Neural crest cell (in vitro differentiated cells): ENCODE measurements around the gene SLIT3. TPM values are rescaled to one million over a fixed set of nuclear protein-coding genes. Genes with fewer than 3 reads are reported as not detected.
A peak's percentile ranks its signal among the peaks of the same experiment; 100 is the strongest.

ENCODE experiments used
- DNase-seq: peaks from one replicate; pipeline ENCODE4 v3.0.0; 2021; ENCODE audit warnings: low read depth, mixed read lengths, low spot score
- H3K27ac Mint-ChIP-seq: one replicate; pipeline ENCODE4 v1.8.0; 2021; ENCODE audit warnings: mild to moderate bottlenecking, mixed read lengths; ENCODE audit not compliant: unreplicated experiment
- H3K27me3 Mint-ChIP-seq: 2 replicates; pipeline ENCODE4 v1.8.0; 2021; ENCODE audit warnings: low read depth, mild to moderate bottlenecking, mixed read lengths
- H3K36me3 Mint-ChIP-seq: 2 replicates; pipeline ENCODE4 v1.8.0; 2021; ENCODE audit warnings: low read depth, mild to moderate bottlenecking, mixed read lengths
- H3K4me1 Mint-ChIP-seq: 2 replicates; pipeline ENCODE4 v1.8.0; 2021; ENCODE audit warnings: mixed read lengths
- H3K4me3 Mint-ChIP-seq: one replicate; pipeline ENCODE4 v1.8.0; 2021; ENCODE audit warnings: mild to moderate bottlenecking, mixed read lengths
- H3K9me3 Mint-ChIP-seq: 2 replicates; pipeline ENCODE4 v1.8.0; 2021; ENCODE audit warnings: mixed read lengths
- total RNA-seq: library from RNA; stranded (reverse); gene quantifications from 2 replicates; pipeline ENCODE4 v1.2.1, GENCODE V29; 2021
- TF ChIP-seq, protein P1 (sequence below): fragments of 200-600 bp; sonication (generic); conservative IDR thresholded peaks from 2 replicates; pipeline ENCODE4 v1.5.0; 2021; ENCODE audit warnings: antibody characterized with exemption, mild to moderate bottlenecking

Gene SLIT3
- total RNA-seq, 1 donor from 2014 or later, result 13.3 TPM

DNA sequence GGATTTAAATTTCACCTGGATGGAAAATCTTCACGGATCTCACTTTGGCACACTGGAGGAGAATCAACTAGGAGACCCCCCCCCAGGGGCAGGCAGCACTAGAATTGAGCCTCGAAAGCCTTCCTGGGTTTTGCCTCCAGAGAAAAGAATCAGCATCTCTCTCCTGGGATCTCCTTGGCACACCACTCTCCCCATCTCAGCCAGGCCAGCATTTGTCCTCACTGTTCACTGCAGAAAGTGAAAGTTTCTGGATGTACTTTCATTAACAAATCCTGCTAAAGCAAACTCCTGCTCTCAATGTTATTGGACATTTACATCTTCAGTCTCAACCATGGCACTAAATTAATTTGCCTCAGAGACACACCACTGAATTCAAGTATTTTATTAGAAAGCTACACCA, 312.2 kb downstream of the SLIT3 start:
- TF ChIP-seq, protein P1, sequence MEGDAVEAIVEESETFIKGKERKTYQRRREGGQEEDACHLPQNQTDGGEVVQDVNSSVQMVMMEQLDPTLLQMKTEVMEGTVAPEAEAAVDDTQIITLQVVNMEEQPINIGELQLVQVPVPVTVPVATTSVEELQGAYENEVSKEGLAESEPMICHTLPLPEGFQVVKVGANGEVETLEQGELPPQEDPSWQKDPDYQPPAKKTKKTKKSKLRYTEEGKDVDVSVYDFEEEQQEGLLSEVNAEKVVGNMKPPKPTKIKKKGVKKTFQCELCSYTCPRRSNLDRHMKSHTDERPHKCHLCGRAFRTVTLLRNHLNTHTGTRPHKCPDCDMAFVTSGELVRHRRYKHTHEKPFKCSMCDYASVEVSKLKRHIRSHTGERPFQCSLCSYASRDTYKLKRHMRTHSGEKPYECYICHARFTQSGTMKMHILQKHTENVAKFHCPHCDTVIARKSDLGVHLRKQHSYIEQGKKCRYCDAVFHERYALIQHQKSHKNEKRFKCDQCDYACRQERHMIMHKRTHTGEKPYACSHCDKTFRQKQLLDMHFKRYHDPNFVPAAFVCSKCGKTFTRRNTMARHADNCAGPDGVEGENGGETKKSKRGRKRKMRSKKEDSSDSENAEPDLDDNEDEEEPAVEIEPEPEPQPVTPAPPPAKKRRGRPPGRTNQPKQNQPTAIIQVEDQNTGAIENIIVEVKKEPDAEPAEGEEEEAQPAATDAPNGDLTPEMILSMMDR, result no peak
- H3K36me3 Mint-ChIP-seq, result no peaks in the 10 kb centered on the region
- no peaks in the 10 kb centered on the region for H3K9me3 Mint-ChIP-seq
- no peak for DNase-seq
- H3K4me3 Mint-ChIP-seq, result no peak overlapping the region
- peaks cover 35% of the 10 kb centered on the region for H3K4me1 Mint-ChIP-seq
- no peak overlapping the region for H3K27ac Mint-ChIP-seq
- peaks cover 24% of the 10 kb centered on the region for H3K27me3 Mint-ChIP-seq

DNA sequence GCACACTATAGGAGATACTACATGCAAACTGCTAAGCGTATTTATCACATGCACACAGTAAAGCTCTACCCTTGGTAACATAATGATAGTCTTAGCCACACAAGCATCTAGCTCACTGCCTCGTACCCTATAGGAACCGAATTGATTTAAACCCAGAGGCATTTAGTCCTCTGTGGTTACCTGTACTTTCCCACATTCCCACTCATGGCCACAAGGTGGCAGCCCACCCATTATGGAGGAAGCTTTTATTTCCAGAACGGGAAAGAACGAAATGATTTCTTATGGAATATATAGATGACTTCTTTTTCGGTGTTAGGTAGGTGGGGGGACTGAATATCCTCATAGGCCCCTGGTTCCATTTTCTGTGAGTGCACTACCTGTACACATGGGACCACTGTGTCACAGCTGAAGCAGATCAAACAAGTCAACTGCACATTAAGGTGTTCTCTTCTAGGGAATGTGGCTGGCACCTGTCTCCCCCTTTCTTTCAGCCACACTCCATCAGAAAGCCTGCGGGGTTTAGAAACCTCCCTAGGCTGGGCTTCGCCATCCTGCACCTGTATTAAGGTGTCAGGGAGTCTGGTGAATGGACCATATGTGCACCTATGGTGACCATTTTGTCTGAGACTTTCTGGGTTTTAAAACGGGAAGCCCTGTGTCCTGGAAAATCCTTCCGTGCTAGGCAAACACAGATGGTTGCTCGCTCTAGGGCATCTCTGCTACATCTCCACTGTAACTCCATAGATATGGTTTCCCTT, 313.2 kb downstream of the SLIT3 start:
- Mint-ChIP-seq H3K27ac (no peak overlapping the region), H3K9me3 (no peaks in the 10 kb centered on the region), H3K4me3 (no peak overlapping the region), H3K4me1 (peaks cover 28% of the 10 kb centered on the region), H3K27me3 (peaks cover 24% of the 10 kb centered on the region), H3K36me3 (no peaks in the 10 kb centered on the region)
- peak; percentile 77 for DNase-seq
- TF ChIP-seq, protein P1, result peak; percentile 96

DNA sequence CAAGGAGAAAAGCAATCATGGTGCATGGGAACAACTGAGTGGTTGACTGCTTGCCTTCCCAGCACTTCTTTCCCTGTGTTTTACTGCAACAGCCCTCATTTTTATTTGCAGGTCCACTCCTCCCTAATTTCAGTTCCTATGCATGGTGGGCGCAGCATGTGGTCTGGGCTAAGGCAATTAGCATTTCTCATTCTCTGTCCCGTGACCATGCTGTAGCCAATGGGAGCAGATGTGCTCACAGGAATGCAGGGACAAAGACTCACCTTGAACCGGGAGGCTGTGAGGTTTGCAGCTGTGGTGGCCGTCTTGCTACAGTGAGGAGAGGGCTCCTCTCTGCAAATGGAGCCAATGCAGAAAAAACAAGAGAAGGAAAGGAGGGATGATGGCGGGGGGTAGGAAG, 315.5 kb downstream of the SLIT3 start:
- no peak for DNase-seq
- Mint-ChIP-seq H3K27me3 (peaks cover 22% of the 10 kb centered on the region), H3K4me1 (peaks cover 14% of the 10 kb centered on the region), H3K27ac (no peak overlapping the region), H3K4me3 (no peak overlapping the region), H3K9me3 (no peaks in the 10 kb centered on the region), H3K36me3 (no peaks in the 10 kb centered on the region)
- TF ChIP-seq, protein P1, result no peak

DNA sequence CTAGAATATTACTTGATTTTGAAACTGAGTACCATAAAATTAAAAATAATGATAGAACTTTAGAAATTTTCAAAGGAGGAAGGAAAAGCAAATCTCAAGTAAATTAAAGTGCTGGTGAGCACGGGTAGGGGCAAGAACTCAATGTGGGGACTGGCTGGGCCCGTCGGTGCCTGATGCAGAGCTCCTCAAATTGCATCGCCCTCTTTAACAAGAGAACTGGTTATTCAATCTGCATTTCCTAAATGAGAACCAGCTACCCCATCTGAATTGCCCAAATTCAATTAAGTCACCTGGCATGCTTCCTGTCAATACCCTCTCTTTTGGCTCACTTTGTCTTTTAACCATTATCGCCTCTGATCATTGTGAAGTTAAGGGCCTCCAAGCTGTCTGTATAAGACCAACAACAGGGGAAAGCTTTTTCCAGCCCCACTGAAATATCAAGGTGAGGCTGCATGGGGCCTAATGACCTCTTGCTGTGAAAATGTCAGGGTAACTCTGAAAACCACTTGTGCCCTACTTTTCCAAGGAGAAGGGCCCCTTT, 316.7 kb downstream of the SLIT3 start:
- Mint-ChIP-seq H3K4me3 (no peak overlapping the region), H3K36me3 (no peaks in the 10 kb centered on the region), H3K4me1 (peaks cover 4% of the 10 kb centered on the region), H3K27ac (no peak overlapping the region), H3K9me3 (no peaks in the 10 kb centered on the region), H3K27me3 (peaks cover 20% of the 10 kb centered on the region)
- DNase-seq, result no peak
- TF ChIP-seq, protein P1, result no peak

DNA sequence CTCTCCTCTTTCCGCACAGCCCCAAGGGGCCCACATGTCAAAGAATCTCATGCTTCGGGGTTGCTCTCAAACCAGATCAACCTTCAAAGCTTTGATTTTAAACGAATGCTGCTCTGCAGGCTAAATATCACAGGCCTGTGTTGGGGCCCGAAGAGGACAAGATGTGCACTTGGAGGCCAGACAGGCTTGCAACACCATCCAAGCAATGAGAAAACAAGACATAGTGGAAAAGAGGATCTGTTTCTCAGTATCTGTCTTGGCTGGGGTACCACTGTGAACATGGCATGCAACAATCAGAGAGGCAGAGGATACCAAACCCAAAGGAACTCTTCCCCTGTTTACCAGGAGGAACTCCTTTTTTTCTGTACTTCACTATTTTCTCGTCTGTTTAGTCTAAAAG, 321.8 kb downstream of the SLIT3 start:
- Mint-ChIP-seq H3K9me3 (no peaks in the 10 kb centered on the region), H3K36me3 (no peaks in the 10 kb centered on the region), H3K4me1 (no peaks in the 10 kb centered on the region), H3K27ac (no peak overlapping the region), H3K27me3 (no peaks in the 10 kb centered on the region), H3K4me3 (no peak overlapping the region)
- TF ChIP-seq, protein P1, result no peak
- no peak for DNase-seq
